NCI-H1092 treated with DMSO at 0.1 percent for 48 hours (cell line): ENCODE data around the gene YTHDC2.

Experiments
- DNase-seq: peaks from one replicate; lab custom pipeline; 2025; lab: John Stamatoyannopoulos, UW

The YTHDC2 gene

GRCh38 chr5:113513384-113514288 lies at the start of gene YTHDC2:
TSS of gene YTHDC2 (plus strand) at chr5:113513694. CDS start at chr5:113513896, 202 bp downstream.
- peak; percentile 72 for DNase-seq

GRCh38 chr5:113474100-113474728 lies 39.3 kb upstream of the YTHDC2 start:
- DNase-seq: no peak

- no peak for DNase-seq
Observed at GRCh38 chr5:113478691-113479090, 34.8 kb upstream of the YTHDC2 start.

- DNase-seq: no peak
Observed at GRCh38 chr5:113480243-113480642, 33.3 kb upstream of the YTHDC2 start.

GRCh38 chr5:113487416-113487780 lies 26.1 kb upstream of the YTHDC2 start:
- DNase-seq: no peak

- DNase-seq: peak; percentile 68
Observed at GRCh38 chr5:113487781-113488644, 25.5 kb upstream of the YTHDC2 start, which contains the start of gene MCC. TSS of gene MCC (minus strand) at chr5:113488453.

DNA sequence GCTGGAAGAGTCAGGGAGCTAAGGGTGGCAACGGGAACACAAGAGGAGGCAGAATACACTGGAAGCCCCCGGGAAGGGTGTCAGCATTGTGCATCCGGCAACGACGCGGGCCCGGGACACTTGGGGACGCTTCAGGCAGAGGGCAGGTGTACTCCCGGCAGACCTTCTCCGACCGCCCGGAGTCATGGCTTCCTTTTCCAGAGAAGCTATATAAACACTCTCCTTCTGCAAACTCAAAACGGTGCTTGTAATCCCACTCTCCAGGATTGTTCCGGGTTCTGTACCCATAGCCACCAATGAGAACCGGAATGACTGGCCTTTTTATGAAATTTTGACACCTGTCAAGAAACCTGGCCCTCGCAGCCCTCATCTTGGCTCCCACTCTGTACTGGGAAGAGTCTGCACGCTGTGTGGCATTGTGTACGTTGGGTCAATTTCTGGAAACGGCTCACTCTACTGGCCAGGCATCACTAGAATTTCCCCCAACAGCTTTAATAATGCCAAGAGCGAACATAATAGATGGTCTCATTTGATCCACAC lies 24.8 kb upstream of the YTHDC2 start:
- no peak for DNase-seq

DNA sequence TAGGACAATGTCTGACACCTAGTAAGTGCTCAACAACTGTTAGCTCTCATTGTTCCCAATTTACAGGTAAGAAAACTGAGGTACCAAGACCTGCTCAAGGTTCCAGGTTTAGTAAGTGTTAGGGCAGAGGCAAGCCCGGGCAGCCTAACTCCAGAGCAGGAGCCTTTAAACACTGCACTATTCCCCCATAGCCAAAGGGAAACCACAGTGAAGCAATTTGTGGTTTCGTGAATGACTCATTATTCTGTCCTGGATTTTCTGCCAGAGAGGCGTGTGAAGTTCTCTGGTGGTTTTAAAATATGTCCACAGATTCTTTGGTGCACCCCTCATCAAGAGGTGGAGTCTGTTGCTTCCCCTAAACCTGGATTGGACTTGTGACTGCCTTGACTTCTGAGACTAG lies 24.2 kb upstream of the YTHDC2 start:
- DNase-seq: no peak

DNA sequence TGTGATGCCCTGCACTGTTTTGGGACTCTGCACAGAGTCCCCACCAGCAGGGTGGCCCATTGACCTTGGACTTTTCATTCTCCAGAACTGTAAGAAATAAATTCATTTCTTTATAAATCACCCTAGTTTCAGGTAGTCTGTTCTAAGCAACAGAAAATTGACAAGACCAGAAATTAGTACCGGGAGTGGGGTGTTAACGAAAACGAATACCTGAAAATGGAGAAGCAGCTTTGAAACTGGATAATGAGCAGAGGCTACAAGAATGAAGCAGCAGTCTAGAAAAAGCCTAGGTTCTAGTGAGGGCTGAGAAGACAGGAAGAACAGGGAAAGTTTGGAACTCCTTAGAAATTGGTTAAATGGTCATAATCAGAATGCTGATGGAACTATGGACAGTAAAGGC lies 23.2 kb upstream of the YTHDC2 start:
- DNase-seq: no peak

DNA sequence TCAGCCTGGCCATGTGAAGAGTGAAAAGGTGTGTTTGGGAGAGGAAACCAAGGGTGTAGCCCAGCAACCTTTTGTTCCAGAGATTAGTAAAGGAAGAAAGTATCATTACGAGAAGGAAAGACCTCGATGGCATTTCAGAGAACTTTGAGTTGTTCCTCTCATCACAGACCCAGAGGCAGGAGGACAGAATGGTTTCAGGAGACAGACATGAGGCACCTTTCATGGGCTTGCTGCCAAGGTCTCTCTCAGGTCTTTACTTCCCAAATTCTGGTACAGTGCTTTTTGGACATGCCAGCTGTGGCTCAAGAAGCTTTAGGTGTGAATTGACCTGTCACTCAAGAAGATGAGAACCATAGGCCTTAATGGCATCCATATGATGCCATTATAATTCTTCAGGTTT lies 22.5 kb upstream of the YTHDC2 start:
- no peak for DNase-seq

- no peak for DNase-seq
Observed at GRCh38 chr5:113493446-113493845, 20.0 kb upstream of the YTHDC2 start.

DNA sequence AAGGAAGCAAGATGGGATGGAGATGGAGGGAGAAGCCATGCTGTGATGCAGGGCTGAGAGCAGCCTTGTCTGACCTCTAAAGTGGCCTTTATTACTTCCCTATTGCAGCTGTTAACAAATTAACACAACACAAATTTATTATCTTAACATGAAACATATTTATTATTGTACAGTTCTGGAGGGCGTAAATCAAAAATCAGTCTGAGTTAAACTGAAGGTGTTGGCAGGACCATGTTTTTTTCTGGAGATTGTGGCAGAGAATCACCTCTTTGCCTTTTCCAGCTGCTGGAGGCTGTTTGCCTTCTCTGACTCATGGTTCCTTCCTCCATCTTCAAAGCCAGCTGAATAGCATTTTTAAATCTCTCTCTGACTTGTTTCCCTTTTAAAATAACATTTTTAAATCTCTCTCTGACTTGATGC lies 18.1 kb upstream of the YTHDC2 start:
- no peak for DNase-seq

DNA sequence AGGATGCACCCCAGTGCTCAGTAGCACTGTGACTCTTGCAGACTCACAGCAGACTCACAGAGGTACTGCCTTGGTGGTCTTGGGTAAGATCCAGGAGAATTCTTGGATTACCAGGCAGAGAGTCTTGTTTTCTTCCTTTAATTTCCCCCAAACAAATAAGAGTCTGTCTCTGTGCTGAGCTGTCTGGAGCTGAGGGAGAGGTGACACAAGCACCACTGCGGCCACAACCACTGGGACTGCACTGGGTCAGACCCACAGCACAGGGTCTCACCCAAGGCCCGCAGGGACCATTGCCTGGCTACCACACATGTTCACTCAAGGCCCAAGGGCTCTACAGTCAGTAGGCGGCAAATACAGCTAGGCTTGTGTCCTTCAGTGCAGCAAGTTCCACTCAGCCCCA lies 11.4 kb upstream of the YTHDC2 start:
- no peak for DNase-seq

GRCh38 chr5:113503146-113503545 lies 10.3 kb upstream of the YTHDC2 start:
- no peak for DNase-seq

DNA sequence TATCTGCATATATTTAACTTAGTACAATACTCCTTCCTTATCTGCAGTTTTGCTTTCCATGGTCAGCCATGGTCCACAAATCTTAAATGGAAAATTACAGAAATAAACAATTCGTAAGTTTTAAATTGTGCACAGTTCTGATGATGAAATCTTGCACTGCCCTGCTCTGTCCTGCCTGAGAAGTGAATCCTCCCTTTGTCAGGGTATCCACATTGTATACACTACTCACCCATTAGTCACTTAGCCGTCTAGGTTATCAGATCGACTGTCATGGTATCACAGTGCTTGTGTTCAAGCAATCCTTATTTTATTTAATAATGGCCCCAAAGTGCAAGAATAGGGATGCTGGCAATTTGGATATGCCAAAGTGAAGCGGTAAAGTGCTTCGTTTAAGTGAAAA lies 8.3 kb upstream of the YTHDC2 start:
- DNase-seq: no peak

- DNase-seq: no peak
Observed at GRCh38 chr5:113507601-113508000, 5.9 kb upstream of the YTHDC2 start.

DNA sequence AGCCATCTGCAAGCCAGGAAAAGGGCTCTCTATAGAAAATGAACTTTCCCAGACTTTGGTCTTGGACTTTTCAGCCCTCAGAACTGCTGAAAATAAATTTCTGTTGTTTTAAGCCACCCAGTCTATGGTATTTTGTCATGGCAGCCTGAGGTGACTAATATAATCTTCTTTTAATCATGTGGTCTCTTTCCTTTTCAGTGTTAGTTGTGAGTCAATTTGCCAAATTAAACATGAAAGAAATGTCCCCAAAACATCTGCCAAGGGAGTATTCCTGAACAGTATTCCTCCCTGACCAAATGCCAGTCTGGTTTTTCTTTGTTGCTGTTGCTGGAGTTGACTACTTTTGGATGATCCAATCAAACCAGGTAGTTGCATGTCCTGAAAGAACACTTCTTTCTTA lies 4.7 kb upstream of the YTHDC2 start:
- no peak for DNase-seq

DNA sequence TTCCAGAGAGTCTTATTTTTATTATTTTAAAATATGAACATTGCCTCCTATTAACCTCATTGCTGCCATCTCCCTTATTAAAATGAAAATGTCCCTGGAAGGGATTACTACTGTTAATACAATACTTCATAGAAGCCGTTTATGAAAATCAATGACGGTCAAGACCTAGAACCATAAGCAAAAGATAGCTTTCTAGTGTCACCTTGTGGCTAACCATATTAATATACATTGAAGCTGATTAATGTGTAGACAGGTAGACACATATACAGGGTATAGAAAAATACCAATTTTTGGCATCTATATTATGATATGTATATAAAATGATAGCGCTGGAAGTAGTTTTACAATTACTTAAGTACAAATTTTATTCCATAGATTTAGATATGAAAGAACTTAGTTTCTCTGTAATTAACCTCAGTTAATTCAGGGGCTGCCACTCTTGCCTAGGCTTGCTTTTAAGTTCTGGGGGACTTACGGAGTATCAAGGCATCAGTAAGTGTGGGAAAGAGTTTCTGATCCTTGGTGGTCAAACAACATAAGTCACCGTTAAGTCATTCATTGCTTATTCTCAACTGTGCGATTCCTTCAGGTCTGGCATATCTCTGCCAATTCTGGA lies 2.5 kb upstream of the YTHDC2 start:
- DNase-seq: peak; percentile 17

DNA sequence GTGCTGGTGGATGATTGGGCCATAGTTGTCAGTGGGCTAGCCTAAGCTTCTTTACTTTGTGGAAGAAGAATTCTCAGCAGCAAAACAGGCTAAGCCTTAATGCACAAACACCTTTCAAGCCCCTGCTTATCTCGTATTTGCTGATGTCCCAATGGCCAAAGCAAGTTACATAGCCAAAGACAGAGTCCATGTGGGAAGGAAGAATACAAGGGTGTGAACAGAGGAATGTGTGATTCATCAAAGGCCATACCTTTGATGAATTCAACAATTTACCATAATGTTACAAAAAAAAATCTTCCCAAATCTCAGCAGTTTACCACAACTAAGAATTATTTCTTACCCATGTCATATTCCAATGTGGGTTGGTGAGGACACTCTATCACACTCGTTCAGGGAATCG lies 1.2 kb upstream of the YTHDC2 start:
- DNase-seq: no peak

DNA sequence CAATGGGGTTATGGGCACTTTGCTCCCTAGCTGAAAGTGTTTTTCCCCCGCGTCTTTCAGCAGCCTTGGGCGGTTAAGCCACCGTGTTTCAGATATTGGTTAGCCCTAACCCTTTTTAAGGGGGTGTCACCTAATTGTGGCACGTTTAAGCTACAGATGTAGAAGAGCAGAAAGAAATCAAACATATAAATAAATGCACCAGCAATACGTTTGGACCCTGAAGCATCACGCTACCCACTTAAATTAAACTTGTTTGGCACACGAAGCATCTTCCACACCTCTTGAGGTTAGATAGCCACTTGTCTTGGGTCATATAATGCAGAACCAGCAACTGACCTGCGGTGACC lies 768 bp downstream of the YTHDC2 start:
- DNase-seq: no peak

GRCh38 chr5:113518884-113519283 lies 5.4 kb downstream of the YTHDC2 start:
- DNase-seq: no peak

DNA sequence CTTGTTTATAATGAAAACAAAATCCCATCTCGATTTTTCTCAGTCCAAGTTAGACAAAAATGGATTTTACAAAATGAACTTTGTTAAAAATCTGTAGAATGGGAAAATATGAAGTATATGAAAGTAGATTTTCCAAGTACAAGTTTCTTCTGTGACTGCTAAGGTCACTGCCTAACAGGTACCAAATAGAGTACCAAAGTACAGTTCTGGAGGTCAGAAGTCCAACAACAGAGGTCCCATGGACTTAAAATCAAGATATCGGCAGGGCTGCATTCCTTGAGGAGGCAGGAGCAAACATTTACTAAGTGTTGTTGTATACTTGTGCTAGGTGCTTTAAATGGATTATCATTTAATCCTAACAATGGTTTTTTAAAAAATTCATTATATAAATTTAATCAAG lies 5.9 kb downstream of the YTHDC2 start:
- no peak for DNase-seq
